VCaP (cell line): ENCODE results near the gene RPL29.

Experiments used
- H3K27ac ChIP-seq: fragments of 450-650 bp; 2 replicates; pipeline ENCODE4 v1.5.1; 2017
- CTCF ChIP-seq: fragments of 450-650 bp; conservative IDR thresholded peaks from 2 replicates; pipeline ENCODE4 v1.5.1; 2017; ENCODE audit warnings: mild to moderate bottlenecking, moderate library complexity

RPL29 gene

DNA sequence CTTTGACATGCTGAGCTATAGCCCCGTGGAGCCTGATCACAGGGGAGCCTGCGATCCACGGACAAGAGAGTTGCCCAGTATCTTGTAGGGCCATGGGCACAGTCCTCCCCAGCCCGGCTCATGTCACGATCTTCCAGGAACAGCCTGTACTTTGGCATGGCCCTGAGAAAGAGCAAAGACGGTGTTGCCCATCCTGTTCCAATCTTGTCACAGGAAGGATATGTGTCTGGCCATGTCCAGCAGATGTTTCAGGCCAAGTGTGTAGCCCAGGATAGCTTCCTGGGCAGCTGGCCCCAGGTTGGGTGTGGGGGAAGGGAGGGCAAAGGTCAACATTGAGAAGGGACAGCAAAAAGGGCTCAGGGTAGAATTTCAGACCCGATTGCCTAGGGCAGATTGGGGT is 17.0 kb upstream of the RPL29 start:
- no peak overlapping the region for H3K27ac ChIP-seq

DNA sequence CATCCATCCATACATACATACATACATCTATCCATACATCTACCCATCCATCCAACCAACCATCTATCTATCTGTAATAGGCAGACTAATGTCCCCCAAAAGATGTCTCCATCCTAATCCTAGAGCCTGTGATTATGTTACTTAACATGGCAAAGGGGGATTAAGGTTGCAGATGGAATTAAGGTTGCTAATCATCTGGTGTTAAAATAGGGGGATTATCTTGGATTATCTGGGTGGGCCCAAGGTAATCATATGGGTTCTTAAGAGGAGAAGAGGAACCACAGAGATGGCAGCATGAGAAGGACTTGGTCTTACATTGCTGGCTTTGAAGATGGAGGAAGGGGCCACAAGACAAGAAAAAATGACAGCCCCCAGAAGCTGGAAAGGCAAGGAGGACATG is 14.7 kb upstream of the RPL29 start:
- H3K27ac ChIP-seq: no peak overlapping the region
- TF ChIP-seq CTCF: no peak

More for the DNA sequence above, 17.0 kb upstream of the RPL29 start:
- TF ChIP-seq CTCF: no peak

DNA sequence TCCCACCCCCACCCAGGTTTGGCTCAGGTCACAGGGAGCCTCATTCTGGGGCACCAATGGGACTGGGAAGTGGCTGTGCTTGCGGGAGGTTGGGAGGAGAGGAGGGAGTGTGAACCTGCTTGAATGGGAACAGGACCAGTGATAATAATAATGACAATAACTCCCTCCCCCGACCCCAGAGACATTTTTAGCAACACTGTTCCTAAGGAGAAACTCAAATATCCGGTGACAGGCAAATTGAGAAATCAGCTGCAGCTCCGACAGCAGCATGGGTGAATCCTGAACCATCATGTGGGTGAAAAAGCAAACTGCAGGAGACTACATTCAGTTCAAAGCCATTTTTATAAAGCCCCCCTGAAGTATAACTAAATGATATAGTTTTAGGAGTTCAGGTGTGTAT is 11.6 kb upstream of the RPL29 start:
- no peak overlapping the region for H3K27ac ChIP-seq
- no peak for TF ChIP-seq CTCF

DNA sequence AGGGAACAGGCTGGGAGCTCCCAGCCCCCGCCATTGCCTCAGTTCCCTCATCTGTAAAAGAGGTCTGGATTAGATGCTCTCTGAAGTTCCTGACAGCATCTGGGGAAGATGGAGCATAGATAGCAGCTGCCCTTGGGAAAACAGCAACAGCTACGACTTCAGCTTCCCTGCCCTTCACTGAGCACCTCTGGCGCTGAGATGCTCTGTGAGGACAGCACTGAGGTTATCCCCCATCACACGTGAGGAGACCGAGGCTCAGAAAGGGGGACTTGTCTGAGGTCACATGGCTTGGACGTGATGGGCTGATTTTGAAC is 11.1 kb upstream of the RPL29 start:
- TF ChIP-seq CTCF: no peak
- H3K27ac ChIP-seq: no peak overlapping the region; the same call in 1 of the 2 replicates

DNA sequence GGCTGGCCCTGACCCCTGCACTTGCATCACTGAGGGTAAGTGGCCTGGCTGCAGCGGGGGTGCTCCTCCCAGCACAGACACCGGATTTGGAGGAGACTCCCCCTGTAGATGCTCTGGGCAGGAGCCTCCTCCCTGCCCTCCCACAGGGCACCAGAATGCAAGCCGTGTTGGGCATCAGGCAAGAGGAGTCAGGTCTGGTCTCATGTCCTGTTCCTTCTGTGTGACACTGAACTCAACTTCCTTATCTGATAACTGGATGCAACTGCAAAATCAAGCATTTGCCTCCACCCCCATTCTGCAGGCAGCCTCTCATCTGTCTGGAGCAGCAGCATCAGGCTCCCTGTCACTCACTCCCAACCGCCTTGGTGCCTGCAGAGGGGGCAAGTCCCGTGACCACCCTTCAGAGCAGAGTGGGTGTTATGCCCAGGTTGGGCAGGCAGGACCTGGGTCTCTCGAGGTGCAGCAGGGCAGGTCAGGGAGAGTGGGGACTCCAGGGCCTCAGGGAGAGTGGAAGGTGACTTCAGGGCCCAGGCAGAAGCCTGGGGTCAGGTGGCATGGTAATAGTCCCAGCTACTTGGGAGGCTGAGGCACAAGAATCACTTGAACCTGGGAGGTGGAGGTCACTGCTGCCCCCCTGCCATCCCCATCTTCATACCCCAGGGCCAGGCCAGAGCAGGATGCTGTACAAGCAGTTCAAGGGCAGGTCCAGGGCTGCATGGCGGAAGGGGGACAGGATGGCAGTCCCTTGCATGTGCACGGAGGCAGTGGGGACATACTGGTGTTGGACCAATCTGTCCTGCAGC is 10.5 kb upstream of the RPL29 start:
- TF ChIP-seq CTCF: no peak
- H3K27ac ChIP-seq: peak overlapping the region; percentile 75

- peak overlapping the region; percentile 75 for H3K27ac ChIP-seq
- TF ChIP-seq CTCF: no peak
Observed at GRCh38 chr3:52005571-52005986, 9.9 kb upstream of the RPL29 start.

DNA sequence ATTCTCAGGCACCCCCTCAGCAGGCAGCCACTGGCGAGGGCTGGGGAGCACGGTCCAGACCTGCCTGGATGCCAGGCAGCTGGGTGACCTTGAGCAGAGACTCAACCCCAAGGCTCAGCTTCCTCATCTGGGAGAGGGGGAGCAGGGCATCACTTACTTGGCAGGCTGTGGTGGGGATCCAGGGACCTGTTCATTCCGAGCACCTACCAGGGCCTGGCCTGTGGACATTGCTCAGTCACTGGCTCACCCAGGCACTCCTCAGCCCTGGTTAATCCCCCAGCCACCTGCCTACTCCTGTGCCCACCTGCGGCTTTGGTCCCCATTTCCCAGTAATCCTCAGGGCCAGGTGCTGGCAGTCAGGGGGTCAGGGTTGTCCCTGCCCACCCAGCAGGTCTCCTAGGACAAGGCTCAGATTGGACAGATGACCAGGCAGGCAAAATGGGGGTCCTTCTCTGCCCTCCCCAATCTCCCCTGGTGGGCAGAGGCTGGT is 9.3 kb upstream of the RPL29 start:
- H3K27ac ChIP-seq: peak overlapping the region; percentile 75
- no peak for TF ChIP-seq CTCF
